GM12873 (cell line): Measurements from ENCODE around the gene FRMD6.

Experiments
- TF ChIP-seq, protein P1 (sequence below): IDR thresholded peaks from 2 replicates; pipeline ENCODE4 v1.5.1; 2012; ENCODE audit warnings: low read depth, mild to moderate bottlenecking, moderate library complexity, low read length, control low read depth; ENCODE audit not compliant: insufficient read depth; ENCODE audit errors: missing control alignments

FRMD6 gene

DNA sequence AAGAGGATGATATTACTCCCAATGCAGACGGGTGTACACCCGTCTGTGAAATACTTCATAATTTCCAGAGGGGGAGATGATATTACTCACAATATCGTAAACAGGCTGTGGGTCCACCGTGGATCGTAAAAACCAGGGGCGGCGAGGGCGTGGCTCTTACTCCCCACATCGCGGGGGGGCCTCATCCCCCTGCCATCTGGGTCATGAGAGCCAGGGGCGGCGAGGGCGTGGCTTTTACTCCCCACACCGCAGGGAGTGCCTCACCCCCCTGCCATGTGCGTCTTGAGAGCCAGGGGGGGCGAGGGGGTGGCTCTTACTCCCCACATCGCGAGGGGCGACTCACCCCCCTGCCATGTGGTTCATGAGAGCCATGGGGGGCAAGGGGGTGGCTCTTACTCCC, 122.5 kb downstream of the FRMD6 start:
- TF ChIP-seq, protein P1, sequence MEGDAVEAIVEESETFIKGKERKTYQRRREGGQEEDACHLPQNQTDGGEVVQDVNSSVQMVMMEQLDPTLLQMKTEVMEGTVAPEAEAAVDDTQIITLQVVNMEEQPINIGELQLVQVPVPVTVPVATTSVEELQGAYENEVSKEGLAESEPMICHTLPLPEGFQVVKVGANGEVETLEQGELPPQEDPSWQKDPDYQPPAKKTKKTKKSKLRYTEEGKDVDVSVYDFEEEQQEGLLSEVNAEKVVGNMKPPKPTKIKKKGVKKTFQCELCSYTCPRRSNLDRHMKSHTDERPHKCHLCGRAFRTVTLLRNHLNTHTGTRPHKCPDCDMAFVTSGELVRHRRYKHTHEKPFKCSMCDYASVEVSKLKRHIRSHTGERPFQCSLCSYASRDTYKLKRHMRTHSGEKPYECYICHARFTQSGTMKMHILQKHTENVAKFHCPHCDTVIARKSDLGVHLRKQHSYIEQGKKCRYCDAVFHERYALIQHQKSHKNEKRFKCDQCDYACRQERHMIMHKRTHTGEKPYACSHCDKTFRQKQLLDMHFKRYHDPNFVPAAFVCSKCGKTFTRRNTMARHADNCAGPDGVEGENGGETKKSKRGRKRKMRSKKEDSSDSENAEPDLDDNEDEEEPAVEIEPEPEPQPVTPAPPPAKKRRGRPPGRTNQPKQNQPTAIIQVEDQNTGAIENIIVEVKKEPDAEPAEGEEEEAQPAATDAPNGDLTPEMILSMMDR, result no peak

DNA sequence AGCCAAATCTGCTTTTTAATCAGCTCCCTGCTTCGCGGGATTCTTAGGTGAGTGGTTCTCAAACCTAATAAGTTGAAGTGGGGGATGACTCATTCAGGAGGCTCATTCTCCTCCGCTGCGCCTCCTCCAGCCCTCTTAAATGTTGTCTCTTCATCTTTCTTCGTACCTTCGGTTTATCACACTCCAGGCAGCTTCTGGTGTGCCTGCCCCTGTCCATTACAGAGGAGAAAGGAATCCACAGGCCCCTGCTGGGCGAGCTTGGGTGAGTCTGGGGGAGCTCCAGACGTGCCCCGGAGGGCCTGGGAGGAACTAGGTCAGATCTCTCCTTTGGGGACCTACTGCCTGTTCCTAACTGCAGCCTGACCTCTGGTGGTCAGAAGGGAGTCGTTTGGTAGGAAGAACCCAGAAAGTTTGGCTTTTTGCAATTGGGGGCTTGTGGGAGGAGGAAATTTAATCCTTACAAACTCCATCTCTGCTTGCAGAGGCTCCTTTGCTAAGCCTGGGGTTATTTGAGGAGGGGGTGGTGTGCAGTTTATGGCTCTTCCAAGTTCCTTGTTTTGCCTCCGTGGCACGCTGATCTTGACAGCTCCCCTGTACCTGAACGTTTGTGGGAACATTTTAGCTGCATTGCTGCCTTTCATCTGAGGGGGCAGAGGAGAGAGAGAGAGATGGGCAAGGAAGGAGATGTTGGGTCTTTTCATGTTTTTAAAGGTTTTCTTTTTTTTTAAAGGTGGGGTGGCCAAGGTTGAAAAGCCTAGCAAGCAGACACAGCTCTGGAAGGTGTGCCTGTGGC, 124.6 kb downstream of the FRMD6 start:
- TF ChIP-seq, protein P1, result peak; percentile 66

DNA sequence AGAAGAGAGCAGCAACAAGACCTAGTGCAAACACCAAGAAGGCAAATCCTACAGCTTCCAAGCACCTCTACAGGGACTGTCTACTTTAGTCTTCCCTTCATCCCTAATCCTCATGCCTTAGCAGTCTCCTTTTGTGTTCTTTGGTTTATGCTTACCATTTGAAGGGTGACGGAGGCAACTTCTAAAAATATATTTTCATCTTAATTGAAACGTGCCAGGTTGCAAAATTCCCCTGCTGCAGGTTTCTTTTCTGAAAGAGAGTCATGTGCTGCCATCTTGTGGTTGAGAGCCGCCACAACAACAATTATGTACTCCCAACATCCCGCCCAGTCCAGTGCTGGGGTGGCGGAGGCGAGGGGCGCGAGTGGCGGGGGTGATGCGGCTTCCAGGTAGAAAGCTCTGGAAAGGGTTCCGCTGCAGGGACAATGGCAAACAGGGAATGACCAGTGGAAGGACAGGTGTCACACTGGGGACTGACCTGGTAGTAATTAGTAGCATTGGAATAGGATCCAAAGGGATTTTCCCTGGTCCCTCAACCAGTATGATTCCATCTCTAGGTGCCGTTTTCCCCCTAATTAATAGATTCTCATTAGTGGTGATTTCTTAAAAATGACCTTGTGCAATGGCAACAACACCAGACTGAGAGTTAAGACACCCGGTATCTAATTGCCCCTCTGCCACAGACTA, 128.4 kb downstream of the FRMD6 start:
- TF ChIP-seq, protein P1, result peak; percentile 63
